Activated CD4-positive, CD25-positive, alpha-beta regulatory T cell (primary cell): ENCODE data around the gene SMYD4.

Source experiments
- DNase-seq, 4 experiments: peaks; one replicate each; lab custom pipeline; 2025; lab: John Stamatoyannopoulos, UW

SMYD4 gene

GRCh38 chr17:1730326-1731193 is 99.1 kb downstream of the SMYD4 start:
- DNase-seq, result no peak

DNA sequence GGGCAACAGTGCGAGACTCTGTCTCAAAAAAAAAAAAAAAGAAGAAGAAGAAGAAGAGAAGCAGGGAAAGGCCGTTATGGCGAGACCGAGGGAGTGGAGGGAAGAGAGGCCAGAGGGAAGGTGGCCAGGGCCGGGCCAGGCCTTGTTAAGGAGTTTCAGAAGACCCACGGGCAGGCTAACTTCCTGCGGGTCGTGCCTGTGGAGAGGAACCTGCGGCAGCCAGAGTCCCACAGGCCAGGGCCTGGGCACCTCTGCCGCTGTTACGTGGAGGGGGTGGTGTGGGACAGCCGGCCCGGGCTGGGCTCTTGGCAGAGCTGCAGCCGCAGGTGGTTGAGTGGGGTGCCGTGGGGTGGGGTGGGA is 99.8 kb downstream of the SMYD4 start:
- DNase-seq, result no peak
